Posterior cingulate gyrus (tissue), 11 donors: Measurements from ENCODE around the gene OCEL1.

Source experiments
- DNase-seq, 10 donors: peaks; one replicate each; pipeline versions ENCODE4 v3.0.0 to v3.0.0-alpha.2; 2020 to 2021; ENCODE audit warnings: mixed read lengths in 3 of 10
- intact Hi-C: fragments of 100-400 bp; cut with DNase I; formaldehyde crosslinking; loops from one replicate; pipeline ENCODE4 v1.15.1; 2023

OCEL1 gene

GRCh38 chr19:17236811-17237543 lies 11.0 kb downstream of the OCEL1 start:
- intact Hi-C loops: no loop called here
- no peak for DNase-seq

- intact Hi-C loops: no loop called here
- no peak for DNase-seq
Measured at GRCh38 chr19:17237747-17238706, 12.0 kb downstream of the OCEL1 start.

- intact Hi-C loops: no loop called here
- DNase-seq: no peak
Measured at GRCh38 chr19:17240062-17240752, 14.2 kb downstream of the OCEL1 start.

- no peak for DNase-seq
- intact Hi-C loops: no loop called here
Measured at GRCh38 chr19:17240826-17241399, 14.9 kb downstream of the OCEL1 start.

GRCh38 chr19:17242431-17243208 lies 16.6 kb downstream of the OCEL1 start:
- no peak for DNase-seq
- intact Hi-C loops: no loop called here

GRCh38 chr19:17243211-17243829 lies 17.3 kb downstream of the OCEL1 start:
- intact Hi-C loops: no loop called here
- no peak for DNase-seq

- intact Hi-C loops: no loop called here
- DNase-seq: no peak
Measured at GRCh38 chr19:17243830-17244617, 18.0 kb downstream of the OCEL1 start.

- DNase-seq: peak in 2 of 10 donors; percentile 40 to 90
- intact Hi-C loops: no loop called here
Measured at GRCh38 chr19:17244618-17245534, 18.9 kb downstream of the OCEL1 start.

- intact Hi-C loops: no loop called here
- DNase-seq: no peak
Measured at GRCh38 chr19:17245535-17245984, 19.5 kb downstream of the OCEL1 start, which contains the start of gene NR2F6. TSS of gene NR2F6 (minus strand) at chr19:17245919. CDS start at chr19:17245220, 699 bp downstream.

GRCh38 chr19:17246681-17247425 lies 20.8 kb downstream of the OCEL1 start:
- intact Hi-C loops: no loop called here
- DNase-seq: peak in 1 of 10 donors; percentile 87

- no peak for DNase-seq
- intact Hi-C loops: no loop called here
Measured at GRCh38 chr19:17248011-17248776, 22.2 kb downstream of the OCEL1 start.

- DNase-seq: no peak
- intact Hi-C loops: no loop called here
Measured at GRCh38 chr19:17249887-17250548, 24.0 kb downstream of the OCEL1 start.

- no peak for DNase-seq
- intact Hi-C loops: no loop called here
Measured at GRCh38 chr19:17254636-17255035, 28.6 kb downstream of the OCEL1 start.

GRCh38 chr19:17255150-17255621 lies 29.2 kb downstream of the OCEL1 start:
- DNase-seq: no peak
- intact Hi-C loops: no loop called here

GRCh38 chr19:17256130-17256529 lies 30.1 kb downstream of the OCEL1 start:
- DNase-seq: no peak
- intact Hi-C loops: no loop called here
